Large intestine (tissue), 3 donors: Measurements from ENCODE around the gene SEMA5A. TPM values are rescaled to one million over a fixed set of nuclear protein-coding genes. Genes with fewer than 3 reads are reported as not detected.

Experiments used
- DNase-seq, 2 donors: peaks; one replicate each; pipeline versions ENCODE4 v3.0.0 to v3.0.0-alpha.2; 2013
- H3K27ac ChIP-seq: one replicate; pipeline ENCODE4 v1.5.1; 2013; ENCODE audit warnings: low read length
- H3K27me3 ChIP-seq: 2 replicates; pipeline ENCODE4 v1.6.1; 2013; ENCODE audit warnings: low read length; ENCODE audit not compliant: control insufficient read depth, insufficient read depth
- H3K36me3 ChIP-seq: 2 replicates; pipeline ENCODE4 v1.6.1; 2013; ENCODE audit warnings: low read length; ENCODE audit not compliant: control insufficient read depth, insufficient read depth
- H3K4me1 ChIP-seq: one replicate; pipeline ENCODE4 v1.6.1; 2013; ENCODE audit warnings: low read length; ENCODE audit not compliant: control insufficient read depth, insufficient read depth
- H3K4me3 ChIP-seq: one replicate; pipeline ENCODE4 v1.5.1; 2013; ENCODE audit warnings: low read length
- H3K9me3 ChIP-seq: one replicate; pipeline ENCODE4 v1.6.1; 2013; ENCODE audit warnings: mild to moderate bottlenecking, low read depth, low read length, moderate library complexity; ENCODE audit not compliant: control insufficient read depth
- WGBS: methylation state at CpG from one replicate; pipeline ENCODE4 v1.1.5; 2013; ENCODE audit warnings: low lambda C conversion rate; ENCODE audit not compliant: insufficient coverage; 5-methylcytosine and 5-hydroxymethylcytosine counted together
- polyA plus RNA-seq: library from polyadenylated mRNA; unstranded; fragments of 120-200 nt; gene quantifications from one replicate; pipeline ENCODE4 v1.2.1, GENCODE V29; 2013

SEMA5A gene
- polyA plus RNA-seq, 1 donor, result 11.9 TPM

GRCh38 chr5:9209846-9210492 is 335.9 kb downstream of the SEMA5A start:
- H3K9me3 ChIP-seq, result no peaks in the 10 kb centered on the region
- no peak overlapping the region for H3K27ac ChIP-seq
- no peak overlapping the region for H3K4me3 ChIP-seq
- no CpG with 5 or more reads among the region's 3 CpGs for WGBS
- DNase-seq, result no peak
- no peaks in the 10 kb centered on the region for H3K36me3 ChIP-seq
- H3K4me1 ChIP-seq, result no peaks in the 10 kb centered on the region
- H3K27me3 ChIP-seq, result no peaks in the 10 kb centered on the region

GRCh38 chr5:9207817-9208418 is 338.0 kb downstream of the SEMA5A start:
- Histone ChIP-seq H3K9me3 (no peaks in the 10 kb centered on the region), H3K4me1 (no peaks in the 10 kb centered on the region), H3K27ac (no peak overlapping the region), H3K36me3 (no peaks in the 10 kb centered on the region), H3K4me3 (no peak overlapping the region), H3K27me3 (no peaks in the 10 kb centered on the region)
- peak; percentile 23 to 26 for DNase-seq
- 53% methylated on average over 2 of the region's 5 CpGs for WGBS

- whole genome bisulfite sequencing, result 93% methylated on average over 2 of the region's 2 CpGs
- no peaks in the 10 kb centered on the region for H3K27me3 ChIP-seq
- no peak overlapping the region for H3K4me3 ChIP-seq
- no peak overlapping the region for H3K27ac ChIP-seq
- no peaks in the 10 kb centered on the region for H3K36me3 ChIP-seq
- H3K4me1 ChIP-seq, result no peaks in the 10 kb centered on the region
- H3K9me3 ChIP-seq, result no peaks in the 10 kb centered on the region
- no peak for DNase-seq
Observed at GRCh38 chr5:9202636-9203035, 343.2 kb downstream of the SEMA5A start.

GRCh38 chr5:9201761-9202160 is 344.1 kb downstream of the SEMA5A start:
- H3K4me1 ChIP-seq, result no peaks in the 10 kb centered on the region
- no peak for DNase-seq
- no peak overlapping the region for H3K27ac ChIP-seq
- no peak overlapping the region for H3K4me3 ChIP-seq
- 88% methylated on average over 3 of the region's 6 CpGs for WGBS
- H3K9me3 ChIP-seq, result no peaks in the 10 kb centered on the region
- no peaks in the 10 kb centered on the region for H3K27me3 ChIP-seq
- H3K36me3 ChIP-seq, result no peaks in the 10 kb centered on the region

GRCh38 chr5:9201011-9201410 is 344.9 kb downstream of the SEMA5A start:
- Histone ChIP-seq H3K27ac (no peak overlapping the region), H3K27me3 (no peaks in the 10 kb centered on the region), H3K4me1 (no peaks in the 10 kb centered on the region), H3K36me3 (peaks cover 2% of the 10 kb centered on the region), H3K4me3 (no peak overlapping the region), H3K9me3 (no peaks in the 10 kb centered on the region)
- no peak for DNase-seq
- 57% methylated on average over 1 of the region's 2 CpGs for WGBS

- no peak for DNase-seq
- Histone ChIP-seq H3K27me3 (no peaks in the 10 kb centered on the region), H3K27ac (no peak overlapping the region), H3K4me1 (no peaks in the 10 kb centered on the region), H3K9me3 (no peaks in the 10 kb centered on the region), H3K4me3 (no peak overlapping the region), H3K36me3 (peaks cover 5% of the 10 kb centered on the region)
- WGBS, result 90% methylated on average over 2 of the region's 3 CpGs
Observed at GRCh38 chr5:9198394-9198793, 347.5 kb downstream of the SEMA5A start.

- Histone ChIP-seq H3K9me3 (no peaks in the 10 kb centered on the region), H3K36me3 (peaks cover 5% of the 10 kb centered on the region), H3K4me3 (no peak overlapping the region), H3K27ac (no peak overlapping the region), H3K27me3 (no peaks in the 10 kb centered on the region), H3K4me1 (no peaks in the 10 kb centered on the region)
- no peak for DNase-seq
- WGBS, result 17% methylated on average over 1 of the region's 1 CpG
Observed at GRCh38 chr5:9197881-9198260, 348.0 kb downstream of the SEMA5A start.

- DNase-seq, result no peak
- Histone ChIP-seq H3K4me1 (no peaks in the 10 kb centered on the region), H3K27me3 (no peaks in the 10 kb centered on the region), H3K9me3 (no peaks in the 10 kb centered on the region), H3K36me3 (peaks cover 5% of the 10 kb centered on the region), H3K4me3 (no peak overlapping the region), H3K27ac (no peak overlapping the region)
- no CpG with 5 or more reads among the region's 13 CpGs for WGBS
Observed at GRCh38 chr5:9196403-9197227, 349.3 kb downstream of the SEMA5A start.

- Histone ChIP-seq H3K27me3 (no peaks in the 10 kb centered on the region), H3K4me1 (no peaks in the 10 kb centered on the region), H3K4me3 (no peak overlapping the region), H3K27ac (no peak overlapping the region), H3K36me3 (peaks cover 5% of the 10 kb centered on the region), H3K9me3 (no peaks in the 10 kb centered on the region)
- WGBS, result no CpG with 5 or more reads among the region's 3 CpGs
- DNase-seq, result no peak
Observed at GRCh38 chr5:9194509-9194908, 351.4 kb downstream of the SEMA5A start.

- H3K27me3 ChIP-seq, result no peaks in the 10 kb centered on the region
- H3K27ac ChIP-seq, result no peak overlapping the region
- no peaks in the 10 kb centered on the region for H3K4me1 ChIP-seq
- H3K9me3 ChIP-seq, result no peaks in the 10 kb centered on the region
- H3K36me3 ChIP-seq, result peaks cover 8% of the 10 kb centered on the region
- no peak overlapping the region for H3K4me3 ChIP-seq
- DNase-seq, result no peak
- no CpG with 5 or more reads among the region's 2 CpGs for WGBS
Observed at GRCh38 chr5:9192266-9192665, 353.6 kb downstream of the SEMA5A start.
